ENCODE results near the gene MEGF10.

DNA sequence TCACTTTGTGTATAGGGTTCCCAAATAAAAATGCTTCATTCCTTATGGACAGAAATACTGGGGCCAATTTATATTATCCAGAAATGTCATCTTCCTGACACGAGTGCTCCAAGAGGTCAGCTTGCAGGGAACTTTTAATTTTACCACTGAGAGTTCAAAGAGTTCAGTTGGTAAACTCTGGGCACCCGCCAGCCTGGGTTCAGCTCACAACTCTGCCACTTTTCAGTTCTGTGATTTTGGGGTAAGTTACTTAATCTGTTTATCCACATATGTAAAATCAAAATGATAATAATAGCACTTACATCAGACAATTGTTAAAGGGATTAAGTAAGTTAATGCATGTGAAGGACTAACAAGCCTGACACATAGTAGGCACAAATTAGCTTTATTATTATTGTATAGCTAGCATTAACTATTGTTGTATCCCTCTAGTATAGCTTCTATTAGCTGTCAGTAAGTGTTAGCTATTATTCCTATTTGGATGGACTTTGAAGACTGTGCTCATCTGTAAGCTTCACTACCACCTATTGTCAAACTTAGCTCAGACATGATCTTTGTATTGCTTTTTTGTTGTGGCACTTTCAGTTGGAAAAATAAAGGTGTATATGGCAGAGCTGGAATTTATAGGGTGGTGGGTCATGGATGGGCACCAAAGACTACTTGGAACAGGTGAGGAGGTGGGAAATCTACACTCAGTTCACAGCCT is 1.6 kb downstream of the MEGF10 start:
- TF ChIP-seq, protein P1, sequence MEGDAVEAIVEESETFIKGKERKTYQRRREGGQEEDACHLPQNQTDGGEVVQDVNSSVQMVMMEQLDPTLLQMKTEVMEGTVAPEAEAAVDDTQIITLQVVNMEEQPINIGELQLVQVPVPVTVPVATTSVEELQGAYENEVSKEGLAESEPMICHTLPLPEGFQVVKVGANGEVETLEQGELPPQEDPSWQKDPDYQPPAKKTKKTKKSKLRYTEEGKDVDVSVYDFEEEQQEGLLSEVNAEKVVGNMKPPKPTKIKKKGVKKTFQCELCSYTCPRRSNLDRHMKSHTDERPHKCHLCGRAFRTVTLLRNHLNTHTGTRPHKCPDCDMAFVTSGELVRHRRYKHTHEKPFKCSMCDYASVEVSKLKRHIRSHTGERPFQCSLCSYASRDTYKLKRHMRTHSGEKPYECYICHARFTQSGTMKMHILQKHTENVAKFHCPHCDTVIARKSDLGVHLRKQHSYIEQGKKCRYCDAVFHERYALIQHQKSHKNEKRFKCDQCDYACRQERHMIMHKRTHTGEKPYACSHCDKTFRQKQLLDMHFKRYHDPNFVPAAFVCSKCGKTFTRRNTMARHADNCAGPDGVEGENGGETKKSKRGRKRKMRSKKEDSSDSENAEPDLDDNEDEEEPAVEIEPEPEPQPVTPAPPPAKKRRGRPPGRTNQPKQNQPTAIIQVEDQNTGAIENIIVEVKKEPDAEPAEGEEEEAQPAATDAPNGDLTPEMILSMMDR (IDR thresholded peaks at IDR 0.05 in 8 of 11, conservative IDR thresholded peaks at IDR 0.05 in 3 of 11): no peak
- no peak for TF ChIP-seq POLR2AphosphoS5 (IDR thresholded peaks at IDR 0.05)

Data from spleen (tissue), 7 donors.